NCI-H128 (cell line): ENCODE measurements around the gene TM4SF1.
"Not testable (repeated sequence)": the region's sequence is repeated elsewhere in the genome, so short reads cannot be mapped to it uniquely, and the experiment has no call there.

Source experiments
- DNase-seq: peaks from one replicate; lab custom pipeline; 2025; ENCODE audit not compliant: unreplicated experiment; lab: John Stamatoyannopoulos, UW

The TM4SF1 gene

GRCh38 chr3:149395107-149396089 lies 17.9 kb upstream of the TM4SF1 start:
- peak; percentile 26 for DNase-seq

- DNase-seq = peak; percentile 16
Observed at GRCh38 chr3:149393345-149394160, 16.1 kb upstream of the TM4SF1 start.

GRCh38 chr3:149391960-149392359 lies 14.5 kb upstream of the TM4SF1 start:
- no peak for DNase-seq

GRCh38 chr3:149390772-149391212 lies 13.3 kb upstream of the TM4SF1 start:
- no peak for DNase-seq

- no peak for DNase-seq
Observed at GRCh38 chr3:149390294-149390693, 12.8 kb upstream of the TM4SF1 start.

GRCh38 chr3:149388531-149389417 lies 11.3 kb upstream of the TM4SF1 start:
- DNase-seq = no peak

GRCh38 chr3:149388001-149388440 lies 10.6 kb upstream of the TM4SF1 start:
- DNase-seq = no peak

GRCh38 chr3:149386299-149386606 lies 8.8 kb upstream of the TM4SF1 start:
- DNase-seq = no peak

GRCh38 chr3:149385617-149386298 lies 8.3 kb upstream of the TM4SF1 start:
- no peak for DNase-seq

- DNase-seq = no peak
Observed at GRCh38 chr3:149384911-149385321, 7.5 kb upstream of the TM4SF1 start.

- no peak for DNase-seq
Observed at GRCh38 chr3:149384167-149384566, 6.7 kb upstream of the TM4SF1 start.

GRCh38 chr3:149383703-149384102 lies 6.3 kb upstream of the TM4SF1 start:
- no peak for DNase-seq

GRCh38 chr3:149382518-149382917 lies 5.1 kb upstream of the TM4SF1 start:
- DNase-seq = no peak

GRCh38 chr3:149382101-149382467 lies 4.6 kb upstream of the TM4SF1 start:
- no peak for DNase-seq

- no peak for DNase-seq
Observed at GRCh38 chr3:149381173-149382100, 4.0 kb upstream of the TM4SF1 start.

- not testable (repeated sequence) for DNase-seq
Observed at GRCh38 chr3:149380220-149380619, 2.8 kb upstream of the TM4SF1 start.

- DNase-seq = no peak
Observed at GRCh38 chr3:149378478-149379309, 1.2 kb upstream of the TM4SF1 start.

- DNase-seq = no peak
Observed at GRCh38 chr3:149376718-149377407, 586 bp downstream of the TM4SF1 start.
